HG02642 (cell line): ENCODE results near the gene HTR6.
"Not testable (repeated sequence)": the region's sequence is repeated elsewhere in the genome, so short reads cannot be mapped to it uniquely, and the experiment has no call there.

Experiments used
- ATAC-seq: cut with Tn5 transposase; IDR thresholded peaks from one replicate; pipeline ENCODE4 v1.9.1; 2021; ENCODE audit warnings: mild to moderate bottlenecking; ENCODE audit not compliant: unreplicated experiment, poor library complexity

Gene HTR6

GRCh38 chr1:19636749-19637148 is 27.9 kb upstream of the HTR6 start:
- ATAC-seq = not testable (repeated sequence)

GRCh38 chr1:19637606-19638005 is 27.1 kb upstream of the HTR6 start:
- ATAC-seq = no peak

- ATAC-seq = not testable (repeated sequence)
Measured at GRCh38 chr1:19639228-19639627, 25.4 kb upstream of the HTR6 start.

- ATAC-seq = no peak
Measured at GRCh38 chr1:19639999-19640362, 24.7 kb upstream of the HTR6 start.

GRCh38 chr1:19640363-19641316 is 24.0 kb upstream of the HTR6 start:
- ATAC-seq = no peak

GRCh38 chr1:19643121-19643520 is 21.6 kb upstream of the HTR6 start:
- no peak for ATAC-seq

GRCh38 chr1:19643602-19644394 is 20.9 kb upstream of the HTR6 start, which contains the start of gene NBL1:
TSS of gene NBL1 (plus strand) at chr1:19644311. CDS start at chr1:19655031, 10,720 bp downstream.
- no peak for ATAC-seq

- no peak for ATAC-seq
Measured at GRCh38 chr1:19644395-19644680, 20.3 kb upstream of the HTR6 start.

- no peak for ATAC-seq
Measured at GRCh38 chr1:19644681-19645410, 19.8 kb upstream of the HTR6 start.

GRCh38 chr1:19645411-19646251 is 19.0 kb upstream of the HTR6 start:
- ATAC-seq = no peak

- no peak for ATAC-seq
Measured at GRCh38 chr1:19646377-19647319, 18.0 kb upstream of the HTR6 start.

GRCh38 chr1:19647643-19648042 is 17.0 kb upstream of the HTR6 start:
- ATAC-seq = no peak

- no peak for ATAC-seq
Measured at GRCh38 chr1:19648239-19648638, 16.4 kb upstream of the HTR6 start.

GRCh38 chr1:19648689-19649088 is 16.0 kb upstream of the HTR6 start:
- no peak for ATAC-seq

- no peak for ATAC-seq
Measured at GRCh38 chr1:19650416-19651140, 14.1 kb upstream of the HTR6 start.

- ATAC-seq = no peak
Measured at GRCh38 chr1:19651141-19651737, 13.4 kb upstream of the HTR6 start.

- ATAC-seq = no peak
Measured at GRCh38 chr1:19654386-19654785, 10.3 kb upstream of the HTR6 start.
